GM21390 (cell line): ENCODE results near the gene OSBPL2.

Experiments
- ATAC-seq: cut with Tn5 transposase; IDR thresholded peaks from one replicate; pipeline ENCODE4 v1.9.1; 2021; ENCODE audit not compliant: unreplicated experiment

OSBPL2 gene

GRCh38 chr20:62309198-62309944, 71.0 kb downstream of the OSBPL2 start:
- no peak for ATAC-seq

- ATAC-seq = no peak
Observed at GRCh38 chr20:62309947-62310756, 71.8 kb downstream of the OSBPL2 start.

DNA sequence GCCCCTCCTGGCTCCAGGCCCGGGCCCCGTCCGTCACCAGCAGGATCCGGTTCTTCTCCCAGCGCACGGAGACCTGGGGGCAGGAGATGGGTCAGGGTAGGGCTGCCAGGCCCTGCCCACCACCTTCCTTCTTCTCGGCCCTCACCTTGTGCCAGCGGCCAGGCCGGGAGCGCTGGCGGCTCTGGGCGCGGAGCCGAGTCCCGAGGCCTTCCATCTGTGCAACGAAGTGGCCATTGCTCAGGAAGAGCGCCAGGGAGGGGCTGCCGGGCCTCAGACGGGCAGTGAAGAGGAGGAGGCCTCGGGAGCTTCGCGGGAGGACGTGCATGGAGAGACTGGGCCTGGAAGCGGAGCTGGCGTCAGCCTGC, 72.4 kb downstream of the OSBPL2 start:
- ATAC-seq = no peak

- no peak for ATAC-seq
Observed at GRCh38 chr20:62311150-62311549, 72.8 kb downstream of the OSBPL2 start.

DNA sequence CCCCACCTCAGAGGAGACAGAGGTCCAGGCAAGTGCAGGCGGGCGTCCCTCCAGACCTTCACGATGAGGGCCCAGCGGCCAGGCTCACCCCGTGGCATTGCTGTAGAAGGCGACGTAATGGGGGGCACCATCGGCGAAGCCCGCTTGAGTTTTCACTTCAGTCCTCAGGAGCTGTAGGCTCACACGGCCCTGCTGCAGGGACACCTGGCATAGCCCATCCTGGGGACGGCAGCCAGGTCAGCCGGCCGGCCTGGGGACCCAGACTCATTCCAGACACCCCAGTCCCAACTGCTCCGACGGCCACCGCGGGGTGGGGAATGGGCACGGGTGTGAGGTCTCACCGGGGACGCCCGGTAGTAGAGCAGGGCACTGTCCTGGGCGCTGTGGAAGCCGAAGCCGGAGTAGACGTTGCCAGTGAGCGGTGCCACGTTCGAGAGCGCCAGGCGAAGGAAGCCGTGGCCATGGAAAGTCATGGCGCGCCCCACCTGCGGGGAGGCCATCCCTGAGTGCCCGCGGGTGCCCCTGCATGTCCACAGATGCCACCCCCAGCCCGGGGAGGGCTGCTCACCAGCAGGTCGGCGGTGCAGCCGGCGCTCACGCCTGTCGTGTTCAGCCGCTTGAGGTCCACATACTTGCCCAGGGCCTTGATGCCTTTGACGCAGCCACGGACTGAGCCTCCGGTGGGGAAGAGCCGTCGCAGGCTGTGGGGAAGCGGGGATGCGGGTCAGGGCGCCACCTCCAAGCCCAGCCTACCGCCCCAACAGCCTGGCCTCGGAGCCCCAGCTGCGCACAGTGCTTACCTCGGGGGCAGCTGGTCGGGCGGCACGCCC, 73.7 kb downstream of the OSBPL2 start:
- ATAC-seq = no peak

DNA sequence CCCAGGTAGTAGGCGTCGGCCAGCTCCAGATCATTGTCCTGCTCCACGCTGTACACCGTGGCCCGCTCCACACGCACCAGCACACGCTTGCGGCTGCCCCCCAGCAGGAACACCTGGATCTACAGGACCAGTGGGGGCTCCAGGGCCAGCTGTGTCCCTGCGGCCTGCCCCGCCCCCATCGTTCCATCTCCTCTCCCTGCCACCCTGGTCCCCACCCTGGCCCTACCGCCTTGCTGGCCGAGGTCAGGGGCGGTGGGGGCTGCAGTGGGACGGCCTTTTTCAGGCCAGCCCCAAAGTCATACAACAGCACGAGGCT, 74.3 kb downstream of the OSBPL2 start:
- ATAC-seq = no peak

DNA sequence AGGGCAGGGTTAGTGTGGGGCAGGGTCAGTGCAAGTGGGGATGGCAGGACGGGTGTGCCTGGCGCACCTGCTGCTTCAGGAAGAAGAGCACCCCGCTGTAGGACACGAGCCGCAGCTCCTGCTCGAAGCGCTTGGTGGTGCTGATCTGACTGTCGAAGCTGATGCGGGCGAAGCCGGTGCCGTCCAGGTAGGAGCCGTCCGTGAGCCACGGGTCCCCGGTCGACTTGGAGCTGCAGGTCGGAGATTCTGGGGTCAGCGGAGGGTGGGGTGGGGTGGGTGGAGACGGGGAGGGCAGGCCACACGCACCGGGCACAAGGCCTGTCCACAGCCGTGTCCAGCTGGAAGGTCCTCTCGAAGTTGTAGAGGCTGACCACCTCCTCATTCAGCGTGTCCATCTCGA, 74.7 kb downstream of the OSBPL2 start:
- ATAC-seq = no peak

GRCh38 chr20:62313460-62314338, 75.4 kb downstream of the OSBPL2 start:
- no peak for ATAC-seq

DNA sequence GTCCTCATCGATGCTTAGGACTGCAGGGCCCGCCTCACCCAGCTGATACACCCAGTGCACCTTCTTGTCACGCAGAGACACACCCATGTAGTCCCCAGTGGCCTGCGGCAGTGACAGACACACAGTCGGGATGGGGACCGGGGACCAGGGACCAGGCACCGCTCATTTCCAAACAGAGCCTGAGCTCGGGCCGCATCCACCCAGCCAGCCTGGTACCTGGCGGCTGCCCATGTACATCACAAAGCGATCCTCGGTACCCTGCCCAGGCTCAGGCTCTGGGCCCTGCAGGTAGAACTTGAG, 76.0 kb downstream of the OSBPL2 start:
- no peak for ATAC-seq

DNA sequence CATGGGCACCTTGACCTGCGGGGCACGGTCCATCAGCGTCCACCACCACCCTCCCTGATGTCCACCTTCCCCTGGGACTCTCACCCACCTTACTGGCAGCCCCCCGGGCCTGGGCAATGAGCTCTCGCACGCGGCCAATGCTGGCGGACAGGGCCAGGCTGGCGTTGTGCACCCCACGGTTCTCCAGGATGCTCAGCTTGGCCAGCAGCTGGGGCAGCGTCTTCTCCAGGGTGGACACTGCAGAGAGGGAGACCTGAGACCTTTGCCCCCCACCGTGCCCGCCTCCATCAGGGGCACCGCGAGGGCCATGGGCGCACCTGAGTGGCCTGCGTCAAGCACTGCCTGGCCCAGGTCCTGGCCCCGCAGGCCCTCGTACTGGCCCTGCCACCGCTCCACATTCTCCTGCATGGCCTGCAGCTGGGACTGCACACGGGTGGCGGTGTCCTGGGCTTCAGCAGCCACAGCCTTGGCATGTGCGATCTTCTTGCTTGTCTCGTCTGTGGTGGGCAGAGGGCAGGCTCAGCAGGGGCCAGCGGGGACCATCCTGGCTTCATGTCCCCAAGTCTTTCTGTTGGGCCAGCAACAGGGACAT, 76.5 kb downstream of the OSBPL2 start:
- no peak for ATAC-seq

- ATAC-seq = no peak
Observed at GRCh38 chr20:62315773-62316172, 77.5 kb downstream of the OSBPL2 start.

- no peak for ATAC-seq
Observed at GRCh38 chr20:62316331-62317166, 78.2 kb downstream of the OSBPL2 start.

DNA sequence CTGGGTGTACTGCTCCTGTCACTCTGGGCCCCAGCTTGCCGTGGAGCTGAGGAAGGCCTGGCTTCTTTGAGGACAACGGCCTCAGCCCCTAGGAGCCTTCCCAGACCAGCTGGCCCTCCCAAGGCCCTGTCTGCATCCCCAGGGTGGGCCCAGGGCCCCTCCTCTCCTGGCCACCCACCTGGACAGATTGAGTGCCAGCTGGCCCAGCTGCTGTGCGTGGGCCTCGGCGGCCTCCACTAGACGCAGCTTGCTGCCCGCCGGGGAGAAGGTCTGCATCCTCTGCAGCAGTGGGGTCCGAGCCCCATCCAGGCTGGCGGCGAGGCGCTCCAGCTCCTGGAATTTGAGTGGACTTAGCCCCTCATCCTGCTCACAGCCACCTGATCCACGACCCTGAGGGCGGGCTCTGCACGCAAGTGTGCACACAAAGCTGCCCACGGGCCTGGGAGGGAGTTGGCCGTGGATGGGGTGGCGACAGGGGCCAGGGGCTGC, 78.9 kb downstream of the OSBPL2 start:
- ATAC-seq = no peak

- no peak for ATAC-seq
Observed at GRCh38 chr20:62318400-62319345, 80.4 kb downstream of the OSBPL2 start.

- ATAC-seq = no peak
Observed at GRCh38 chr20:62319346-62319909, 81.1 kb downstream of the OSBPL2 start.

DNA sequence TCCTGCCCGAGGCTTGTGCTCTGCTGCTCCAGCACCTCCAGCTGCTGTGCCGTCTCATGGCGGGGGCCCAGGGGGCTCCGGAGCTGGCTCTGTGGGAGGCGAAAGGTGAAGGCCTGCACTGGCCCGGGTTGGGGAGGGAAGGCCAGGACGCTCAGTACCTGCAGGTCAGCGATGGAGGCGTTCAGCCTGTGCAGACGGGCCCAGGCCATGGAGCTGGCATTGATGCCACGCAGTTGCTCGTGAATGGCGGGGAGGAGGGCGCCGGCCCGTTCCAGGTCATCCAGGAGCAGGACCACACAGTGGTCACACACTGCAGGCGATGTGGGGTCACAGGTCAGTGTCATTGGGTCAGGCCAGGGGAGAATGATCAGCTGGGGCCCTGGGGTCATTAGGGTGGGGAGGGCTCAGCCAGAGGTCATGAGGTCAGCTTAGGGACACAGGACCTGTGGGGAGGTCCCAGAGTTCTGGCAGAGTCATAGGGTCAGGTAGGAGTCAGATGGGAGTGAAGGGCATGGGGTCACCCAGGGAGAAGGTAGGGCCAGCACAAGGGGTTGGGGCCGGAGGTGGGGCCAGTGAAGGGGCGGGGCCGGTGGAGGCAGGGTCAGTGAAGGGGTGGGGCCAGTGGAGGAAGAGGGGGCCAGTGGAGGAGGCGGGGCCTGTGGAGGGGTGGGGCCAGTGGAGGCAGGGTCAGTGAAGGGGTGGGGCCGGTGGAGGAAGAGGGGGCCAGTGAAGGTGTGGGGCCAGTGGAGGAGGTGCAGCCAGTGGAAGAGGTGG, 82.4 kb downstream of the OSBPL2 start:
- no peak for ATAC-seq

DNA sequence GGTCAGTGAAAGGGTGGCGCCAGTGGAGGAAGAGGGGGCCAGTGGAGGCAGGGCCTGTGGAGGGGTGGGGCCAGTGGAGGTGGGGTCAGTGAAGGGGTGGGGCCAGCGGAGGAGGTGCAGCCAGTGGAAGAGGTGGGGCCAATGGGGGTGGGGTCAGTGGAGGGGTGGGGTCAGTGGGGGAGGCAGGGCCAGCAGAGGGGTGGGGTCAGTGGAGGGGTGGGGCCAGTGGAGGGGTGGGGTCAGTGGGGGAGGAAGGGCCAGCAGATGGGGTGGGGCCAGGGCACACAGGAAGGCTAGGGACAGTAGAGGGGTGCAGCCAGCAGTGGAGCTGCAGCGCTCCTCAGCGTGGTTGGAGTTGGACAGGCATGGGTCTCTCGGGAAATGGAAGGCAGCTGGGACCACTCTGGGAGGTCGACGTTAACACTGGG, 83.2 kb downstream of the OSBPL2 start:
- no peak for ATAC-seq
